H1 (cell line): Measurements from ENCODE around the gene ZBTB20. TPM values are rescaled to one million over a fixed set of nuclear protein-coding genes. Genes with fewer than 3 reads are reported as not detected.

Source experiments
- CTCF ChIA-PET: fragments of 300-600 bp; sonication (Branson Sonifier 250); formaldehyde crosslinking; loops from one replicate; lab custom pipeline; 2021; ENCODE audit not compliant: partially characterized antibody; lab: Charles Lee
- POLR2A ChIA-PET: fragments of 300-600 bp; sonication (Branson Sonifier 250); formaldehyde crosslinking; loops from one replicate; lab custom pipeline; 2021; ENCODE audit warnings: inconsistent platforms; ENCODE audit not compliant: partially characterized antibody; lab: Charles Lee
- DNase-seq, 2 experiments: peaks; one replicate each; pipeline versions ENCODE4 v3.0.0 to v3.0.0-alpha.2; 2010 to 2022; ENCODE audit warnings: low spot score in 2 of 2, low read depth in 1 of 2, mixed read lengths in 1 of 2
- FAIRE-seq: peaks from 2 replicates; lab custom pipeline; 2011; peaks lifted over from hg19 to GRCh38; lab: Jason Lieb, UNC
- H2AFZ ChIP-seq: 2 replicates; pipeline ENCODE4 v1.8.1; 2012; ENCODE audit warnings: low read length, inconsistent platforms
- H2AK5ac ChIP-seq: 2 replicates; pipeline ENCODE4 v1.6.1; 2013; ENCODE audit warnings: low read depth, low read length
- H2BK120ac ChIP-seq: replicated peaks from 2 replicates; pipeline ENCODE3; 2013; ENCODE audit warnings: low read depth, low read length, inconsistent platforms
- H2BK12ac ChIP-seq: 2 replicates; pipeline ENCODE4 v1.6.1; 2013; ENCODE audit warnings: low read depth, low read length
- H2BK15ac ChIP-seq: 2 replicates; pipeline ENCODE4 v1.6.1; 2013; ENCODE audit warnings: low read length
- H2BK20ac ChIP-seq: 2 replicates; pipeline ENCODE4 v1.6.1; 2013; ENCODE audit warnings: low read length
- H2BK5ac ChIP-seq: 2 replicates; pipeline ENCODE4 v1.6.1; 2013; ENCODE audit warnings: low read depth, low read length
- H3K14ac ChIP-seq: 2 replicates; pipeline ENCODE4 v1.6.1; 2013; ENCODE audit warnings: inconsistent platforms; ENCODE audit not compliant: insufficient read length
- H3K18ac ChIP-seq: 2 replicates; pipeline ENCODE4 v1.6.1; 2013; ENCODE audit warnings: low read length; ENCODE audit errors: extremely low read depth
- H3K23ac ChIP-seq: 2 replicates; pipeline ENCODE4 v1.6.1; 2013; ENCODE audit warnings: inconsistent platforms; ENCODE audit not compliant: insufficient read length
- H3K23me2 ChIP-seq: 2 replicates; pipeline ENCODE4 v1.6.1; 2013; ENCODE audit warnings: low read depth, low read length
- H3K27ac ChIP-seq: 2 replicates; pipeline ENCODE4 v1.6.1; 2011; ENCODE audit warnings: low read depth, low read length, inconsistent platforms
- H3K27me3 ChIP-seq, 4 experiments: replicated peaks in 1 of 4; 1 replicate in 1 of 4; 2 replicates in 3 of 4; pipeline versions ENCODE4 v1.6.1 to v1.8.1; 2011 to 2013; ENCODE audit warnings: low read length in 3 of 4, mild to moderate bottlenecking in 3 of 4, inconsistent platforms in 2 of 4, mixed read lengths in 2 of 4, moderate library complexity in 1 of 4; ENCODE audit not compliant: control insufficient read depth in 3 of 4, insufficient read depth in 3 of 4; ENCODE audit errors: extremely low read depth in 1 of 4
- H3K36me3 ChIP-seq, 4 experiments: 2 replicates each; pipeline versions ENCODE4 v1.6.1 to v1.8.1; 2011 to 2013; ENCODE audit warnings: mild to moderate bottlenecking in 4 of 4, low read length in 3 of 4, moderate library complexity in 2 of 4, control low read depth in 1 of 4, inconsistent platforms in 1 of 4; ENCODE audit not compliant: insufficient read depth in 4 of 4, control insufficient read depth in 2 of 4
- H3K4ac ChIP-seq: replicated peaks from 2 replicates; pipeline ENCODE3; 2013; ENCODE audit warnings: low read length, low read depth, mixed read lengths, inconsistent platforms; ENCODE audit not compliant: insufficient read length
- H3K4me1 ChIP-seq, 4 experiments: replicated peaks in 1 of 4; 1 replicate in 1 of 4; 2 replicates in 3 of 4; pipeline versions ENCODE4 v1.6.1 to v1.8.1; 2011 to 2013; ENCODE audit warnings: low read length in 3 of 4, inconsistent platforms in 2 of 4, mixed read lengths in 1 of 4; ENCODE audit not compliant: insufficient read depth in 4 of 4, control insufficient read depth in 3 of 4
- H3K4me2 ChIP-seq, 2 experiments: 2 replicates each; pipeline versions ENCODE4 v1.6.1 to v1.8.1; 2011 to 2013; ENCODE audit warnings: low read depth in 2 of 2, low read length in 2 of 2, control low read depth in 1 of 2, inconsistent platforms in 1 of 2, mild to moderate bottlenecking in 1 of 2; ENCODE audit not compliant: insufficient read depth in 1 of 2
- H3K4me3 ChIP-seq, 4 experiments: fragments of 200-600, 300-600 bp in 1 of 4; sonication (generic), shearing (Covaris generic), sonication (Bioruptor Twin) in 1 of 4; 2 replicates each; pipeline versions ENCODE4 v1.5.1 to v1.8.1; 2011 to 2016; ENCODE audit warnings: low read length in 4 of 4, low read depth in 3 of 4, control low read depth in 2 of 4, inconsistent platforms in 2 of 4, mild to moderate bottlenecking in 2 of 4, mixed read lengths in 1 of 4, moderate library complexity in 1 of 4; ENCODE audit not compliant: insufficient read depth in 2 of 4; ENCODE audit errors: extremely low read depth in 1 of 4
- H3K56ac ChIP-seq: replicated peaks from 2 replicates; pipeline ENCODE3; 2013; ENCODE audit warnings: low read depth, mild to moderate bottlenecking, mixed read lengths, low read length, inconsistent platforms; ENCODE audit not compliant: insufficient read length
- H3K79me1 ChIP-seq: 2 replicates; pipeline ENCODE4 v1.6.1; 2013; ENCODE audit warnings: low read depth, low read length, control low read depth
- H3K79me2 ChIP-seq, 2 experiments: 2 replicates each; pipeline versions ENCODE4 v1.6.1 to v1.8.1; 2012 to 2013; ENCODE audit warnings: low read length in 2 of 2, mild to moderate bottlenecking in 2 of 2, inconsistent platforms in 1 of 2; ENCODE audit not compliant: insufficient read depth in 2 of 2, control insufficient read depth in 1 of 2
- H3K9ac ChIP-seq, 4 experiments: replicated peaks in 1 of 4; 1 replicate in 1 of 4; 2 replicates in 3 of 4; pipeline versions ENCODE4 v1.6.1 to v1.8.1; 2011 to 2013; ENCODE audit warnings: low read depth in 3 of 4, low read length in 3 of 4, control low read depth in 2 of 4, mild to moderate bottlenecking in 2 of 4, moderate library complexity in 2 of 4, inconsistent platforms in 1 of 4; ENCODE audit errors: extremely low read depth in 1 of 4
- H3K9me3 ChIP-seq, 2 experiments: 2 replicates each; pipeline versions ENCODE4 v1.6.1 to v1.8.1; 2012 to 2013; ENCODE audit warnings: mild to moderate bottlenecking in 2 of 2, moderate library complexity in 2 of 2, control low read depth in 1 of 2, inconsistent platforms in 1 of 2, low read depth in 1 of 2, low read length in 1 of 2, mixed read lengths in 1 of 2; ENCODE audit not compliant: insufficient read depth in 2 of 2
- H4K20me1 ChIP-seq, 2 experiments: replicated peaks in 1 of 2; 2 replicates each; pipeline versions ENCODE3 to v1.8.1; 2011 to 2013; ENCODE audit warnings: inconsistent platforms in 2 of 2, low read length in 2 of 2, mild to moderate bottlenecking in 1 of 2; ENCODE audit not compliant: insufficient read depth in 2 of 2, control insufficient read depth in 1 of 2
- H4K5ac ChIP-seq: 2 replicates; pipeline ENCODE4 v1.6.1; 2013; ENCODE audit warnings: low read length, low read depth, mixed read lengths, inconsistent platforms; ENCODE audit not compliant: insufficient read length
- H4K8ac ChIP-seq: 2 replicates; pipeline ENCODE4 v1.8.0; 2013; ENCODE audit warnings: mild to moderate bottlenecking, moderate library complexity, low read length, inconsistent platforms; ENCODE audit not compliant: insufficient read depth; ENCODE audit errors: extremely low read depth
- H4K91ac ChIP-seq: replicated peaks from 2 replicates; pipeline ENCODE3; 2013; ENCODE audit warnings: low read length, mixed read lengths, inconsistent platforms; ENCODE audit not compliant: insufficient read length
- BCL11A ChIP-seq, 2 experiments: IDR thresholded peaks; one replicate each; pipeline ENCODE4 v1.6.1; 2011; ENCODE audit warnings: low read depth in 2 of 2, low read length in 2 of 2, mild to moderate bottlenecking in 2 of 2
- KDM4A ChIP-seq: IDR thresholded peaks from one replicate; pipeline ENCODE4 v1.7.1; 2012; ENCODE audit warnings: low read depth, mild to moderate bottlenecking, moderate library complexity, low read length, inconsistent platforms; ENCODE audit not compliant: severe bottlenecking
- MAFK ChIP-seq: IDR thresholded peaks from 2 replicates; pipeline ENCODE4 v1.6.1; 2012; ENCODE audit warnings: low read depth, mild to moderate bottlenecking, improper control_type of control experiment, low read length
- TAF7 ChIP-seq: optimal IDR thresholded peaks from 2 replicates; pipeline ENCODE3; 2011; ENCODE audit warnings: low read depth, mild to moderate bottlenecking, inconsistent platforms, low read length, moderate library complexity, borderline replicate concordance
- WGBS, 2 experiments: shearing (Covaris generic) in 1 of 2; methylation state at CpG; one replicate each; pipeline versions ENCODE4 v1.1.6 to v1.1.7; 2013 to 2015; ENCODE audit warnings: low lambda C conversion rate in 2 of 2, mixed read lengths in 2 of 2, inconsistent platforms in 1 of 2, low coverage in 1 of 2, missing lambda C conversion rate in 1 of 2; ENCODE audit not compliant: insufficient replicate concordance in 2 of 2, insufficient coverage in 1 of 2, insufficient read length in 1 of 2; ENCODE audit errors: extremely low coverage in 1 of 2, missing lambda C conversion rate in 1 of 2; 5-methylcytosine and 5-hydroxymethylcytosine counted together
- polyA plus RNA-seq, 7 experiments: library from polyadenylated mRNA; depleted of rRNA in 3 of 7; stranded (reverse) in 5 of 7; unstranded in 2 of 7; fragments of >200 nt in 5 of 7; fragments of 200-250 nt in 2 of 7; gene quantifications; 1 replicate in 5 of 7; 2 replicates in 1 of 7; 4 replicates in 1 of 7; pipeline versions ENCODE4 v1.2.1 to v1.2.3, GENCODE V29; 2011 to 2013; ENCODE audit warnings: missing spikeins in 2 of 7, mixed read lengths in 2 of 7
- total RNA-seq: library from RNA; stranded (reverse); fragmentation: NEBNext Ultra II Directional; extraction: Animal tissue kit (Norgen Biotek cat#: 25700); gene quantifications from 2 replicates; pipeline ENCODE4 v1.2.1, GENCODE V29; 2021

ZBTB20 gene
- total and polyA plus RNA-seq, 2 of the 8 experiments (the other 6 are each of a cell fraction or from before 2014, with no cell fraction given) = 0.35 to 1.3 TPM

DNA sequence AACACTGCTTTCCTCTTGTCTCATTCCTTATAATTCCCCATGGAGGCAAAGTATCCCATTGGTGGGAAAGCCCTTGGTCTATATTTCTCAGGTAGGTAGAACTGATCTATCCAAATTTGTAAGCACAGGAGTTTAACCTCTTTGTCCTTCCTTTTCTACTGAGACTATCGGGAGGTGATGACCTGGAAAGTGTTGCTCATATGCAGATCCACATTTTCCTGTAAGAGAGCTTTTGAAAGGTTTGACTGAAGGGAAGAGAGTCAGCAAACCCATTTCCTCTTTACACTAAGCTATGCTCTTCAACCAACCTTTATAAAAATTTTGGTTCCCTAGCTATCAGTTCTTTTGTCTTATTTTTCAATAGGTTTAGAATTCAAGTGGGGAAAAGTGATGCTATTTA lies 652.6 kb downstream of the ZBTB20 start:
- peak overlapping the region; percentile 26; the same call in 1 of the 2 replicates for H2AFZ ChIP-seq
- H3K36me3 ChIP-seq = no peaks in the 10 kb centered on the region
- CTCF ChIA-PET = interaction anchor here (1.6 kb wide), 1 partner anchor 10 kb away, joined by 3 read pairs; no protein-coding TSS in a partner anchor

More for the DNA sequence above, 652.6 kb downstream of the ZBTB20 start:
- DNase-seq (no peak), FAIRE-seq (no peak)
- no peak overlapping the region for H3K18ac ChIP-seq
- no peak overlapping the region for H2BK5ac ChIP-seq
- H4K91ac ChIP-seq = no peak overlapping the region
- H2BK15ac ChIP-seq = no peak overlapping the region
- no peaks in the 10 kb centered on the region for H4K20me1 ChIP-seq
- no peak overlapping the region for H3K4me3 ChIP-seq
- no peaks in the 10 kb centered on the region for H3K79me2 ChIP-seq
- H3K4ac ChIP-seq = no peak overlapping the region
- TF ChIP-seq BCL11A (IDR thresholded peaks at IDR 0.05; ENCODE audit: low read depth in 2 of 2, low read length in 2 of 2) (no peak), MAFK (no peak), TAF7 (no peak), KDM4A (no peak)
- H3K4me1 ChIP-seq = no peaks in the 10 kb centered on the region
- H2BK120ac ChIP-seq = no peak overlapping the region
- no peaks in the 10 kb centered on the region for H3K23me2 ChIP-seq
- H2AK5ac ChIP-seq = no peak overlapping the region
- no peaks in the 10 kb centered on the region for H3K79me1 ChIP-seq
- H4K8ac ChIP-seq = no peak overlapping the region
- no peak overlapping the region for H3K23ac ChIP-seq
- H2BK12ac ChIP-seq = no peak overlapping the region
- H2BK20ac ChIP-seq = no peak overlapping the region
- H3K14ac ChIP-seq = no peak overlapping the region
- H3K9ac ChIP-seq = no peak overlapping the region
- no peaks in the 10 kb centered on the region for H3K27me3 ChIP-seq
- 88% methylated on average over 1 of the region's 1 CpG; no CpG with 5 or more reads in 1 of the 2 experiments for WGBS, 2 experiments
- H4K5ac ChIP-seq = no peak overlapping the region
- H3K27ac ChIP-seq = no peak overlapping the region
- H3K9me3 ChIP-seq = no peaks in the 10 kb centered on the region
- no peak overlapping the region for H3K56ac ChIP-seq
- no peak overlapping the region for H3K4me2 ChIP-seq
- POLR2A ChIA-PET = no interaction called here
